Measurements from ENCODE around the gene SLC22A16.
A peak's percentile ranks its signal among the peaks of the same experiment; 100 is the strongest.

SLC22A16 gene

GRCh38 chr6:110410511-110410910 lies 65.9 kb downstream of the SLC22A16 start:
- ChIA-PET POLR2A (no interaction called here), CTCF (interaction anchor here (1.9 kb wide), 1 partner anchor 21 kb away, joined by 4 read pairs; no protein-coding TSS in a partner anchor)
- H3K4me3 ChIP-seq (ENCODE audit: control insufficient read depth in 1 of 7, extremely low read depth in 1 of 7, insufficient read depth in 4 of 7, low read depth in 2 of 7, low read length in 6 of 7), result no peak overlapping the region
- H3K27ac ChIP-seq (ENCODE audit: insufficient read depth in 1 of 2, low read depth in 1 of 2, low read length in 2 of 2, poor library complexity in 1 of 2, severe bottlenecking in 2 of 2), result no peak overlapping the region
- H3K4me1 ChIP-seq (ENCODE audit: control extremely low read depth in 1 of 4, control insufficient read depth in 4 of 4, insufficient read depth in 4 of 4, low read length in 3 of 4), result peaks cover 0 to 14% (median 8%) of the 10 kb centered on the region in 4 experiments
- WGBS (ENCODE audit: insufficient coverage), result 40% methylated on average over 1 of the region's 4 CpGs
- no peak for DNase-seq
- H3K36me3 ChIP-seq (ENCODE audit: control insufficient read depth in 4 of 4, insufficient read depth in 4 of 4, low read length in 3 of 4), result peaks cover 0 to 20% (median 0%) of the 10 kb centered on the region in 4 experiments
- H3K9me3 ChIP-seq (ENCODE audit: control extremely low read depth in 1 of 5, control insufficient read depth in 4 of 5, insufficient read depth in 2 of 5, low read depth in 1 of 5, low read length in 4 of 5), result no peaks in the 10 kb centered on the region
- H3K27me3 ChIP-seq (replicated peaks in 2 of 5; ENCODE audit: control insufficient read depth in 4 of 5, insufficient read depth in 5 of 5, low read length in 4 of 5), result no peaks in the 10 kb centered on the region

- ChIA-PET POLR2A (no interaction called here), CTCF (interaction anchor here (1.9 kb wide), 1 partner anchor 20 kb away, joined by 4 read pairs; no protein-coding TSS in a partner anchor)
- no peaks in the 10 kb centered on the region for H3K9me3 ChIP-seq (ENCODE audit: control extremely low read depth in 1 of 5, control insufficient read depth in 4 of 5, insufficient read depth in 2 of 5, low read depth in 1 of 5, low read length in 4 of 5)
- no peak overlapping the region for H3K4me3 ChIP-seq (ENCODE audit: control insufficient read depth in 1 of 7, extremely low read depth in 1 of 7, insufficient read depth in 4 of 7, low read depth in 2 of 7, low read length in 6 of 7)
- H3K36me3 ChIP-seq (ENCODE audit: control insufficient read depth in 4 of 4, insufficient read depth in 4 of 4, low read length in 3 of 4), result peaks cover 0 to 20% (median 0%) of the 10 kb centered on the region in 4 experiments
- H3K27me3 ChIP-seq (replicated peaks in 2 of 5; ENCODE audit: control insufficient read depth in 4 of 5, insufficient read depth in 5 of 5, low read length in 4 of 5), result no peaks in the 10 kb centered on the region
- H3K27ac ChIP-seq (ENCODE audit: insufficient read depth in 1 of 2, low read depth in 1 of 2, low read length in 2 of 2, poor library complexity in 1 of 2, severe bottlenecking in 2 of 2), result no peak overlapping the region
- H3K4me1 ChIP-seq (ENCODE audit: control extremely low read depth in 1 of 4, control insufficient read depth in 4 of 4, insufficient read depth in 4 of 4, low read length in 3 of 4), result peaks cover 0 to 8% (median 2%) of the 10 kb centered on the region in 4 experiments
- DNase-seq, result no peak
Measured at GRCh38 chr6:110409794-110410193, 66.6 kb downstream of the SLC22A16 start.

- 76% methylated on average over 5 of the region's 6 CpGs for whole genome bisulfite sequencing (ENCODE audit: insufficient coverage)
- Histone ChIP-seq H3K36me3 (ENCODE audit: control insufficient read depth in 4 of 4, insufficient read depth in 4 of 4, low read length in 3 of 4) (peaks cover 0 to 23% (median 0%) of the 10 kb centered on the region in 4 experiments), H3K4me3 (ENCODE audit: control insufficient read depth in 1 of 7, extremely low read depth in 1 of 7, insufficient read depth in 4 of 7, low read depth in 2 of 7, low read length in 6 of 7) (no peak overlapping the region), H3K27ac (ENCODE audit: insufficient read depth in 1 of 2, low read depth in 1 of 2, low read length in 2 of 2, poor library complexity in 1 of 2, severe bottlenecking in 2 of 2) (no peak overlapping the region), H3K4me1 (ENCODE audit: control extremely low read depth in 1 of 4, control insufficient read depth in 4 of 4, insufficient read depth in 4 of 4, low read length in 3 of 4) (peaks cover 0 to 6% (median 2%) of the 10 kb centered on the region in 4 experiments), H3K9me3 (ENCODE audit: control extremely low read depth in 1 of 5, control insufficient read depth in 4 of 5, insufficient read depth in 2 of 5, low read depth in 1 of 5, low read length in 4 of 5) (no peaks in the 10 kb centered on the region), H3K27me3 (replicated peaks in 2 of 5; ENCODE audit: control insufficient read depth in 4 of 5, insufficient read depth in 5 of 5, low read length in 4 of 5) (no peaks in the 10 kb centered on the region)
- POLR2A ChIA-PET, result no interaction called here
- no peak for DNase-seq
- CTCF ChIA-PET, result interaction anchor here (1.2 kb wide), 1 partner anchor 9 kb away, joined by 4 read pairs; no protein-coding TSS in a partner anchor
Measured at GRCh38 chr6:110408901-110409300, 67.5 kb downstream of the SLC22A16 start.

GRCh38 chr6:110404607-110405006 lies 71.8 kb downstream of the SLC22A16 start:
- Histone ChIP-seq H3K9me3 (ENCODE audit: control extremely low read depth in 1 of 5, control insufficient read depth in 4 of 5, insufficient read depth in 2 of 5, low read depth in 1 of 5, low read length in 4 of 5) (no peaks in the 10 kb centered on the region), H3K36me3 (ENCODE audit: control insufficient read depth in 4 of 4, insufficient read depth in 4 of 4, low read length in 3 of 4) (peaks cover 0 to 15% (median 0%) of the 10 kb centered on the region in 4 experiments), H3K4me3 (ENCODE audit: control insufficient read depth in 1 of 7, extremely low read depth in 1 of 7, insufficient read depth in 4 of 7, low read depth in 2 of 7, low read length in 6 of 7) (no peak overlapping the region), H3K27ac (ENCODE audit: insufficient read depth in 1 of 2, low read depth in 1 of 2, low read length in 2 of 2, poor library complexity in 1 of 2, severe bottlenecking in 2 of 2) (no peak overlapping the region), H3K4me1 (ENCODE audit: control extremely low read depth in 1 of 4, control insufficient read depth in 4 of 4, insufficient read depth in 4 of 4, low read length in 3 of 4) (peaks cover 0 to 10% (median 3%) of the 10 kb centered on the region in 4 experiments), H3K27me3 (replicated peaks in 2 of 5; ENCODE audit: control insufficient read depth in 4 of 5, insufficient read depth in 5 of 5, low read length in 4 of 5) (no peaks in the 10 kb centered on the region)
- DNase-seq, result no peak
- 65% methylated on average over 5 of the region's 8 CpGs for WGBS (ENCODE audit: insufficient coverage)
- CTCF ChIA-PET, result interaction anchor here (1.3 kb wide), 1 partner anchor 9 kb away, joined by 3 read pairs; no protein-coding TSS in a partner anchor
- POLR2A ChIA-PET, result no interaction called here

DNA sequence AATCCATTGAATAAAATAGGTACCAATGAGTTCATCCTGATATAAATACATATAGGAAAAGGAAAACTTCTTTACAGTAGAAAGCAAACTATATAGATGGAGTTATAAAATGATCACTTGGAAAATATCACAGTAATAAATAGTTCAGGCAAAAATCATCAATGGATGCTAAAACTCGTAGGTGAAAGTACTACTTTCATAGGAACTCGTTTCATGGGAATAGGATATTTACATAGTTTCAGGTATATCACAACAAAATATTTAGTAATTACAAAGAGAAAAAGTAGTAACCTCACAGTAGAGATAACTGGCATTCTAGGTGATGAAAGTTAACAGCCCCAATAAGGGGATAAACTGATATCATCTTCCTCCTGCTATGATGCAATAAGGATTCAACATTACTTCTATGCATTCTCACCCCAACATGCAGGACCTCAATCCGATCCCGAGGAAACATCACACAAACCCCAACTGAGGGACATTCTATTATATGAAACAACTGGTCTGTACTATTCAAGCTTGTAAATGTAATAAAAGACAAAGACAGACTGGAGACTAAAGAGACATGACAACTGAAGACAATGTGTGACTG lies 74.7 kb downstream of the SLC22A16 start:
- no peak for DNase-seq
- H3K36me3 ChIP-seq (ENCODE audit: control insufficient read depth in 4 of 4, insufficient read depth in 4 of 4, low read length in 3 of 4), result peaks cover 0 to 6% (median 0%) of the 10 kb centered on the region in 4 experiments
- POLR2A ChIA-PET, result interaction anchor here (0.6 kb wide), 1 partner anchor 1315 kb away, joined by 3 read pairs; no protein-coding TSS in a partner anchor
- CTCF ChIA-PET, result interaction anchor here (0.7 to 3.4 kb wide), 4 partner anchors 10 to 698 kb away, joined by 3 to 18 read pairs (median 6); partner anchors contain the start of gene DDO
- no peak overlapping the region for H3K27ac ChIP-seq (ENCODE audit: insufficient read depth in 1 of 2, low read depth in 1 of 2, low read length in 2 of 2, poor library complexity in 1 of 2, severe bottlenecking in 2 of 2)
- H3K9me3 ChIP-seq (ENCODE audit: control extremely low read depth in 1 of 5, control insufficient read depth in 4 of 5, insufficient read depth in 2 of 5, low read depth in 1 of 5, low read length in 4 of 5), result no peaks in the 10 kb centered on the region
- no CpG with 5 or more reads among the region's 4 CpGs for WGBS (ENCODE audit: insufficient coverage)
- H3K27me3 ChIP-seq (replicated peaks in 2 of 5; ENCODE audit: control insufficient read depth in 4 of 5, insufficient read depth in 5 of 5, low read length in 4 of 5), result no peaks in the 10 kb centered on the region
- peaks cover 0 to 18% (median 12%) of the 10 kb centered on the region in 4 experiments for H3K4me1 ChIP-seq (ENCODE audit: control extremely low read depth in 1 of 4, control insufficient read depth in 4 of 4, insufficient read depth in 4 of 4, low read length in 3 of 4)
- H3K4me3 ChIP-seq (ENCODE audit: control insufficient read depth in 1 of 7, extremely low read depth in 1 of 7, insufficient read depth in 4 of 7, low read depth in 2 of 7, low read length in 6 of 7), result no peak overlapping the region

DNA sequence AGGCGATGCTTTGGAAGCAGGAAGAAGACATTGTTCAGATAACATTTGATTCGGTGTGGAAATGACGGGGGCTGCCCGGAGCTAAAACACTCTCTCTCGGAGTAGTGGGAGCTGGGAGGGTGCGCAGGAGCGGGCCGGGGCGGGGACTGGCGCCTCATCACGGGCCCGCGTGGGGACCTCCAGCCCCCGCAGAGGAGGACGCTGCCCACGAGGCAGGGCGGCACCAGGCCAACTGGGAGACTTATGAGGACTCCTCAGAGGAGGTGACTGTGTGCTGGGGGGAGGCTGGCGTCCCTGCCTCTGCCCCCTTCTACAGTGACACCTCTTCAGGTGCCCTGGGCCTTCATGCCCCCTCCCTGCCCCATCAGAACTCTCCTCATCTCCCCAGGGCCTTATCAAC lies 76.2 kb downstream of the SLC22A16 start:
- H3K9me3 ChIP-seq (ENCODE audit: control extremely low read depth in 1 of 5, control insufficient read depth in 4 of 5, insufficient read depth in 2 of 5, low read depth in 1 of 5, low read length in 4 of 5), result no peaks in the 10 kb centered on the region
- no peak overlapping the region for H3K27ac ChIP-seq (ENCODE audit: insufficient read depth in 1 of 2, low read depth in 1 of 2, low read length in 2 of 2, poor library complexity in 1 of 2, severe bottlenecking in 2 of 2)
- H3K27me3 ChIP-seq (replicated peaks in 2 of 5; ENCODE audit: control insufficient read depth in 4 of 5, insufficient read depth in 5 of 5, low read length in 4 of 5), result no peaks in the 10 kb centered on the region
- peak overlapping the region in 4 of 7 experiments; percentile 30 to 68 (median 55) for H3K4me3 ChIP-seq (ENCODE audit: control insufficient read depth in 1 of 7, extremely low read depth in 1 of 7, insufficient read depth in 4 of 7, low read depth in 2 of 7, low read length in 6 of 7)
- WGBS (ENCODE audit: insufficient coverage), result 93% methylated on average over 17 of the region's 18 CpGs
- POLR2A ChIA-PET, result no interaction called here
- H3K4me1 ChIP-seq (ENCODE audit: control extremely low read depth in 1 of 4, control insufficient read depth in 4 of 4, insufficient read depth in 4 of 4, low read length in 3 of 4), result peaks cover 0 to 21% (median 12%) of the 10 kb centered on the region in 4 experiments
- CTCF ChIA-PET, result interaction anchor here (1.0 to 3.4 kb wide), 3 partner anchors 8 to 128 kb away, joined by 3 to 18 read pairs (median 4); no protein-coding TSS in a partner anchor
- no peak for DNase-seq
- H3K36me3 ChIP-seq (ENCODE audit: control insufficient read depth in 4 of 4, insufficient read depth in 4 of 4, low read length in 3 of 4), result peaks cover 0 to 6% (median 0%) of the 10 kb centered on the region in 4 experiments

All from common myeloid progenitor, CD34-positive (primary cell).